Neural cell (in vitro differentiated cells): Measurements from ENCODE around the gene SHISAL1.

Source experiments
- CTCF ChIP-seq: fragments of 450-650 bp; IDR thresholded peaks from 2 replicates; pipeline ENCODE4 v1.5.1; 2014; ENCODE audit warnings: antibody characterized with exemption, mild to moderate bottlenecking, moderate library complexity; ENCODE audit not compliant: poor library complexity, severe bottlenecking
- EP300 ChIP-seq: fragments of 450-650 bp; conservative IDR thresholded peaks from 2 replicates; pipeline ENCODE4 v1.6.1; 2014; ENCODE audit warnings: antibody characterized with exemption, mild to moderate bottlenecking, moderate library complexity; ENCODE audit not compliant: poor library complexity, severe bottlenecking
- EZH2 ChIP-seq: fragments of 200-600, 300-800 bp; shearing (Covaris generic), sonication (generic); IDR thresholded peaks from 2 replicates; pipeline ENCODE4 v1.6.1; 2014; ENCODE audit warnings: antibody characterized with exemption, low read length, borderline replicate concordance, mild to moderate bottlenecking; ENCODE audit not compliant: insufficient read depth, poor library complexity, severe bottlenecking
- MXI1 ChIP-seq: fragments of 450-650 bp; conservative IDR thresholded peaks from 2 replicates; pipeline ENCODE4 v1.6.1; 2014; ENCODE audit warnings: antibody characterized with exemption, mild to moderate bottlenecking; ENCODE audit not compliant: poor library complexity, severe bottlenecking
- RAD21 ChIP-seq: fragments of 450-650 bp; conservative IDR thresholded peaks from 2 replicates; pipeline ENCODE4 v1.6.1; 2014; ENCODE audit warnings: antibody characterized with exemption, mild to moderate bottlenecking, moderate library complexity
- SMC3 ChIP-seq: fragments of 450-650 bp; conservative IDR thresholded peaks from 2 replicates; pipeline ENCODE4 v1.6.1; 2014; ENCODE audit warnings: antibody characterized with exemption, mild to moderate bottlenecking, moderate library complexity; ENCODE audit not compliant: poor library complexity

GRCh38 chr22:44246615-44247326, 66.0 kb downstream of the SHISAL1 start:
- TF ChIP-seq CTCF (no peak), MXI1 (no peak), EP300 (no peak), EZH2 (no peak), SMC3 (no peak), RAD21 (no peak)
